A673 (cell line): ENCODE data around the gene TMEM163.

Experiments
- CTCF ChIP-seq: fragments of 300-800, 200-600 bp; sonication (generic); conservative IDR thresholded peaks from 2 replicates; pipeline ENCODE4 v1.5.1; 2017; ENCODE audit warnings: low read depth, mild to moderate bottlenecking, antibody characterized with exemption, low read length, moderate library complexity, mixed read lengths
- EZH2 ChIP-seq: fragments of 200-600 bp; sonication (generic); IDR thresholded peaks from 2 replicates; pipeline ENCODE4 v1.6.1; 2017; ENCODE audit warnings: borderline replicate concordance, low read depth, mild to moderate bottlenecking, mixed read lengths, antibody characterized with exemption, low read length; ENCODE audit not compliant: poor library complexity, severe bottlenecking

DNA sequence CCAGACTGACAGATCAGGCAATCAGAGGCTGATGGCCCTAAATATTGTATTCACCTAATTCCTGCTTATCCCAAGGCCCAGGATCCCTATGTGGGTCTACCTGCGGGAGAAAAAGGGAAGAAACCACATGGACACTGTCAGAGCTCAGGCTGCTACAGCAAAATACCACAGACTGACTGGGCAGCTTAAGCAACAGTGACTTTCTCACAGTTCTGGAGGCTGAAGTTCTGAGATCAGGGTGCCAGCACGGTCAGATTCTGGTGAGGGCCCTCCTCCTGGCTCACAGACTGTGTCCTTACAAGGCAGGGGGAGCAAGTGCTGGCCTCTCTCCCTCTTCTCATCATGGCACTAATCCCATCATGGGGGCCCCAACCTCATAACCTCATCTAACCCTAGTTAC lies 181.7 kb downstream of the TMEM163 start:
- no peak for TF ChIP-seq CTCF
- TF ChIP-seq EZH2: no peak
